Stimulated activated CD8-positive, alpha-beta memory T cell treated with anti-CD3 and anti-CD28 coated beads, Interleukin-12 subunit alpha, Interleukin-12 subunit beta, amount 100 ng/mL, for 4 hours (primary cell): ENCODE data around the gene TADA3.
A peak's percentile ranks its signal among the peaks of the same experiment; 100 is the strongest.
"Not testable (repeated sequence)": the region's sequence is repeated elsewhere in the genome, so short reads cannot be mapped to it uniquely, and the experiment has no call there.

ENCODE experiments used
- DNase-seq: peaks from one replicate; pipeline ENCODE4 v3.0.0-alpha.2; 2020; ENCODE audit warnings: low read depth

Gene TADA3

GRCh38 chr3:9783954-9784353 lies 8.3 kb downstream of the TADA3 start:
- no peak for DNase-seq

GRCh38 chr3:9782770-9783169 lies 9.5 kb downstream of the TADA3 start:
- DNase-seq, result no peak

- DNase-seq, result no peak
These were observed 10.2 kb downstream of the TADA3 start for GRCh38 chr3:9781978-9782603.

- DNase-seq, result no peak
These were observed 10.7 kb downstream of the TADA3 start for GRCh38 chr3:9781551-9781950.

GRCh38 chr3:9780910-9781309 lies 11.4 kb downstream of the TADA3 start:
- DNase-seq, result no peak

- no peak for DNase-seq
These were observed 11.8 kb downstream of the TADA3 start for GRCh38 chr3:9780458-9780812.

- DNase-seq, result no peak
These were observed 12.4 kb downstream of the TADA3 start for GRCh38 chr3:9779721-9780457.

GRCh38 chr3:9779075-9779593 lies 13.1 kb downstream of the TADA3 start:
- no peak for DNase-seq

- DNase-seq, result peak; percentile 28
These were observed 13.9 kb downstream of the TADA3 start for GRCh38 chr3:9778143-9779074.

GRCh38 chr3:9777694-9778021 lies 14.6 kb downstream of the TADA3 start:
- no peak for DNase-seq

- no peak for DNase-seq
These were observed 15.2 kb downstream of the TADA3 start for GRCh38 chr3:9776896-9777693.

- not testable (repeated sequence) for DNase-seq
These were observed 21.3 kb downstream of the TADA3 start for GRCh38 chr3:9771007-9771406.

GRCh38 chr3:9770276-9770812 lies 21.9 kb downstream of the TADA3 start:
- no peak for DNase-seq

GRCh38 chr3:9769426-9770275 lies 22.6 kb downstream of the TADA3 start, which contains the start of gene CAMK1:
CAMK1 (minus strand) TSS chr3:9769947; CDS start chr3:9767749, 2,198 bp downstream.
- peak; percentile 41 for DNase-seq

GRCh38 chr3:9769012-9769411 lies 23.3 kb downstream of the TADA3 start:
- no peak for DNase-seq

GRCh38 chr3:9768141-9768775 lies 24.0 kb downstream of the TADA3 start:
- no peak for DNase-seq

- no peak for DNase-seq
These were observed 24.9 kb downstream of the TADA3 start for GRCh38 chr3:9767418-9767817.

GRCh38 chr3:9765865-9766264 lies 26.4 kb downstream of the TADA3 start:
- DNase-seq, result no peak

GRCh38 chr3:9762871-9763270 lies 29.4 kb downstream of the TADA3 start:
- DNase-seq, result no peak

- DNase-seq, result no peak
These were observed 30.4 kb downstream of the TADA3 start for GRCh38 chr3:9761919-9762318.
